ENCODE measurements around the gene CWC25.
"Not testable (repeated sequence)": the region's sequence is repeated elsewhere in the genome, so short reads cannot be mapped to it uniquely, and the experiment has no call there.

The CWC25 gene

GRCh38 chr17:38789185-38789584 lies 35.9 kb downstream of the CWC25 start:
- TF ChIP-seq, protein P1, sequence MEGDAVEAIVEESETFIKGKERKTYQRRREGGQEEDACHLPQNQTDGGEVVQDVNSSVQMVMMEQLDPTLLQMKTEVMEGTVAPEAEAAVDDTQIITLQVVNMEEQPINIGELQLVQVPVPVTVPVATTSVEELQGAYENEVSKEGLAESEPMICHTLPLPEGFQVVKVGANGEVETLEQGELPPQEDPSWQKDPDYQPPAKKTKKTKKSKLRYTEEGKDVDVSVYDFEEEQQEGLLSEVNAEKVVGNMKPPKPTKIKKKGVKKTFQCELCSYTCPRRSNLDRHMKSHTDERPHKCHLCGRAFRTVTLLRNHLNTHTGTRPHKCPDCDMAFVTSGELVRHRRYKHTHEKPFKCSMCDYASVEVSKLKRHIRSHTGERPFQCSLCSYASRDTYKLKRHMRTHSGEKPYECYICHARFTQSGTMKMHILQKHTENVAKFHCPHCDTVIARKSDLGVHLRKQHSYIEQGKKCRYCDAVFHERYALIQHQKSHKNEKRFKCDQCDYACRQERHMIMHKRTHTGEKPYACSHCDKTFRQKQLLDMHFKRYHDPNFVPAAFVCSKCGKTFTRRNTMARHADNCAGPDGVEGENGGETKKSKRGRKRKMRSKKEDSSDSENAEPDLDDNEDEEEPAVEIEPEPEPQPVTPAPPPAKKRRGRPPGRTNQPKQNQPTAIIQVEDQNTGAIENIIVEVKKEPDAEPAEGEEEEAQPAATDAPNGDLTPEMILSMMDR (IDR thresholded peaks at IDR 0.05; ENCODE audit: low read depth, low read length), result no peak
- H3K4me3 ChIP-seq (ENCODE audit: low read depth, low read length), result no peak overlapping the region

- not testable (repeated sequence) for H3K4me3 ChIP-seq (ENCODE audit: low read depth, low read length)
Observed at GRCh38 chr17:38787999-38788398, 37.1 kb downstream of the CWC25 start.

DNA sequence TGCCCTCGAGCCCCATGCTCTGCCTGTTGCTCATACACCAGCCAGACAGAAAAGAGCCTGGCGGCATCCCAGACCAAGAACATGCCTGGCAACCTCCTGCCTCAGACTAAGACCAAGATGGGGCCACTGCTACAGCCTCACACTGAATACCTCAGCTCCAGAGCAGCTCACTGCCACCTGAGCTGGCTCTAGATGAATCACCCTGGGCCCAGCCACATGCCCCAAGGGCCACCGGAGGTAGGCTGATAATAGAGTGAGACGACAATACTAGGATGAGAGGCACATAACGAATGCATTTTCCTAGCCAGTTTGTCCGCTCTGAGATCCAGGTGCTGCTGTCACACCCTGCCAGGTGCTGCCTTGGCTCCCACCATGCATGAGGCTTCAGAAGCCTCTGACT lies 38.7 kb downstream of the CWC25 start:
- TF ChIP-seq, protein P1 (IDR thresholded peaks at IDR 0.05; ENCODE audit: low read depth, low read length), result no peak
- H3K4me3 ChIP-seq (ENCODE audit: low read depth, low read length), result no peak overlapping the region

DNA sequence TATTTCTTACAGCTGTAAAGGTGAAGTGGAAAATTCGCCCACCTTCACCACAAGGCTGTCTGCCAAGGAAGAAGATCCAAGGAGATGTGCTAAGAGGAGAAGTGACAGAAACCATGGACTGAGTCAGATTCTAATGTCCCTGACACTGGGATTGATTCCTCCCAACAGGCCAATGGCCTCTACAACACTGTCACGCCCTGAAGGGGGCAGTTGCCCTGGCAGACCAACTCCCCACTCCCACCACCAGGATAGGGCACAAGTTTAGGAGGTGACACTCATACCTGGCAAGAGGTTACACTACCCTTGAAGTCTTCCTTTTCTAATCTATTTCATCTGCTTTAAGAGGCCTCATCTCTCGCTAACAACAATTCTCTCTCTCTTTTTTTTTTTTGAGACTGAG lies 41.9 kb downstream of the CWC25 start:
- no peak overlapping the region for H3K4me3 ChIP-seq (ENCODE audit: low read depth, low read length)
- TF ChIP-seq, protein P1 (IDR thresholded peaks at IDR 0.05; ENCODE audit: low read depth, low read length), result no peak

DNA sequence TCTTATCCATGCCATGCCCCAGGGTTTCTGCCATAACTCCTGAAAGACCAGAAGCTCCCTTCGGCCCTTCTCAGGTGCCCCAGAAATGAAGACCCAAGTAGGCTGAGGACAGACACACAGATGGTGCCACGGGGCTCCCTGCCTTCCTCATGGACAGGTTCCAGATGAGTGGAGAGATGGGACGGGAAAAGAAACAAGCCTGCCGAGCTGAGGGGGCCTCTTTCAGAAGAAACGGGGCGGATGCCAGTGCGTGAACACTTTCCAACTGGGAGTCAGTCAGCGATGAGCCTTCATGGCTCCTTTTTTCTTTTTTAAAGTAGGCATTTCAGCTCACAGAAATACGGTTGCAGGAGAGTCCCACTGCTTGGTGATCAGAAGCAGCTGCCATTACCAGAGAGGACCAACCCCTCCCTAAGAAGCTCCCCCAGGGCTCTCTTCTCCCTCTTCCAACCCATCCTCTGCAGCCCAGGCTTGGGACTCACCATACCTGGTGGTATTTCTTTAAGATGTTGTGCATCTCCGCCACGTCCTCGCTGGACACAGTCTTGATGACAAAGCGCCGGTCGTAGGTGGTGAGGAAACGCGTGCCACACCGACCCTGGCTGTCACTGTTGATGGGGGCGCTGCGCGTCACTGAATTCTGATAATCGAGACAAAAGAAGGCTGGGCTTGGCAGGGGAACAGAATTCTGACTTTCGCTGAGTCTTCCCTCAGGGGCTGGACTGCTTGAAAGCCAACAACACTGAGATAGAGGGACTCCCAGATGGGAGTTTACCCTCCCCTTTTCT lies 45.0 kb downstream of the CWC25 start:
- TF ChIP-seq, protein P1 (IDR thresholded peaks at IDR 0.05; ENCODE audit: low read depth, low read length), result no peak
- H3K4me3 ChIP-seq (ENCODE audit: low read depth, low read length), result no peak overlapping the region

DNA sequence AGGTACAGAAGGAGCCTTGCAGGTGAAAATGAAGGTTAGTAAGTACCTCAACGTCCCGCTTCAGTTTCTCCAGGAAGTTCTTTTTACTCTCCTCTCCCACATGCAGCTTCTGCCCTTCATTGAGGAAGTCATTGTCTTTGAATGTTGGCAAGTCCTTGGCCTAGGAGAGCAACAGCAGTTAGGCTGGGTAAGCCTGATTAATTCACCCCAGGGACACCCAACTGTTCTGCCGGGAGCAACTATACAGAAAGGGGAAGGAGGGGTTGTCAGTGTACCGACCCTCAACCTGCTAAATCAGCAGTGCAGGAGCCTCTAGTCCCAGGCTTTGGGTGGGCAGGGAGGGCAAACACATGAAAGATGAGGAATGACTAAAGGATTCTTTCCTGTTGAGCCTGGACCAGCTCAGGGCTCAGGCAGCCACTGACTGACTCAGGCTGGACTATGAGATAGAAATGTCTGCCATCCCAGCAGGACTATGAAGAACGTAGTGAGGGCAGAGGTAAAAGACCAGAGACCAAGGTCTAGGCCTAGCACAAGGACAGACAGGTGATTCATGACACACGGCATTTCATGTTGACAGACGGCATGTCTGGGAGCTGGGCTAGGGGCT lies 47.4 kb downstream of the CWC25 start:
- TF ChIP-seq, protein P1 (IDR thresholded peaks at IDR 0.05; ENCODE audit: low read depth, low read length), result no peak
- no peak overlapping the region for H3K4me3 ChIP-seq (ENCODE audit: low read depth, low read length)

DNA sequence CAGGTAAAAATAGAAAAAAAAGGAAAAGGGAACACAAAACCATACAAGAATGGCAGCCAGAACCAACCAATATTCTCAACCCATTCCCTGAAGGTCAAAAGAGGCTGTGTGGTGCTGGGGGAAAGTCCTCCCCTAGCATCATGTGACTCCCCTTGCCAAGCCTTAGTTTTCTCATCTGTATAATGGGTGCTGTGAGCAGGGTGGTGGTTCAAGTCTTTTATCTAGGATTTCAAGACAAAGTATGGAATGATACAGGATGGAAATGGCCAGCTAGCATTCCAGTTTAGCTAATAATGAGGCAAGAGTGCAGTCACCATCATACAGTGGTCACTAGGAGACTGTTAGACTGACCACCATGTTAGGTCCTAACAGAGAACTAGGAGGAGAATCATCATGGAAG lies 51.9 kb downstream of the CWC25 start:
- TF ChIP-seq, protein P1 (IDR thresholded peaks at IDR 0.05; ENCODE audit: low read depth, low read length), result no peak
- no peak overlapping the region for H3K4me3 ChIP-seq (ENCODE audit: low read depth, low read length)

Data from WI38 (cell line).